Left cardiac atrium (tissue), 4 donors: Measurements from ENCODE around the gene ARID4B. TPM values are rescaled to one million over a fixed set of nuclear protein-coding genes. Genes with fewer than 3 reads are reported as not detected.

Source experiments
- ATAC-seq, 2 donors: fragments of 200-7000 bp; cut with Tn5 transposase; one replicate each; pipeline ENCODE4 v1.9.1; 2020; ENCODE audit warnings: mild to moderate bottlenecking in 2 of 2, moderate library complexity in 2 of 2
- DNase-seq: peaks from one replicate; pipeline ENCODE4 v3.0.0-alpha.2; 2020
- intact Hi-C, 2 donors: fragments of 100-400 bp; cut with DNase I; formaldehyde crosslinking; loops; one replicate each; pipeline versions ENCODE4 v1.14.1 to v1.15.1; 2022 to 2023
- total RNA-seq, 2 donors: library from RNA; stranded (reverse); fragmentation: NEBNext Ultra II Directional; extraction: Animal tissue kit (Norgen Biotek cat#: 25700); gene quantifications; one replicate each; pipeline ENCODE4 v1.2.1, GENCODE V29; 2021
- donor health status: DM: no; HTN: yes; CAD: no.
- donor health status: DM: no; HTN: yes; CAD: no; lungs with severe emphysema.
- donor health status: DM: yes; HTN: yes; CAD: no.
- donor health status: Dilated cardiomyopathy.

ARID4B gene
- total RNA-seq, 2 donors from 2014 or later = 17.6 to 19.3 TPM

DNA sequence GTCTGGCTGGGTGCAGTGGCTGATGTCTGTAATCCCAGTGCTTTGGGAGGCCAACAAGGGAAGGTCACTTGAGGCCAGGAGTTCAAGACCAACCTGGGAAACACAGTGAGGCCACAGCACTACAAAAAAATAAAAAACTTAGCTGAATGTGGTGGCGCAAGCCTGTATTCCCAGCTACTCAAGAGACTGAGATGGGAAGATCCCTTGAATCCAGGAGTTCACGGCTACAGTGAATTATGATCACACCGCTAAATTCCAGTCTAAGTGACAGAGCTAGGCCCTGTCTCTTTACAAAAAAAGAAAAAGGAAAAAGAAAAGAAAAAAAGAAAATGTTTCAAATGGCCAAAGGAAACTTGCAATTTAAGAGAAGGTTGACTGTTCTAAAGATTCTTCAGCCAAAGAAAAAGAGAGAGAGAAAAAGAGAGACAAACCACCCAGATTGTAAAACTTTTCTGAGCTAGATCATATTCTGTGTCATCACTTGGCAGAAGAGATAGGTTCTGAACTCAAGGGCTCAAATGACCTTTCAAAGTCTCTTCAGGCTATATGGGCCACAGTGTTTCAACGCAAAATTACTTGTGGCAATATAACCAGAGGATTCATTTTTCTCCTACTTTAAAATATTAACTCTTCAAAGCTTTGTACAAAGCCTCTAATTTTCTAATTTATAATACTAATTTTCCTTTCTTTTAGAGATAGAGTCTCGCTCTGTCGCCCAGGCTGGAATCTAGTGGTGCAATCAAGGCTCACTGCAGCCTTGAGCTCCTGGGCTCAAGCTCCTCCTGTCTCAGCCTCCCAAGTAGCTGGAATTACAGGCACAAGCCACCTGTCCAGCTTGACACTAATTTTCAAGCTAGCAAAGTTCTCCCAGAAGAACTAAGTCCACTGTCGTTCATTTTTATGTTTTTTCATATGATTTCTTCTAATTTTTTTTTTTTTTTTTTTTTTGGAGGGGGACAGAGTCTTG lies 20.5 kb downstream of the ARID4B start:
- peak in 1 of 2 donors; percentile 56 for ATAC-seq
- no peak for DNase-seq
- intact Hi-C loops = no loop called here

DNA sequence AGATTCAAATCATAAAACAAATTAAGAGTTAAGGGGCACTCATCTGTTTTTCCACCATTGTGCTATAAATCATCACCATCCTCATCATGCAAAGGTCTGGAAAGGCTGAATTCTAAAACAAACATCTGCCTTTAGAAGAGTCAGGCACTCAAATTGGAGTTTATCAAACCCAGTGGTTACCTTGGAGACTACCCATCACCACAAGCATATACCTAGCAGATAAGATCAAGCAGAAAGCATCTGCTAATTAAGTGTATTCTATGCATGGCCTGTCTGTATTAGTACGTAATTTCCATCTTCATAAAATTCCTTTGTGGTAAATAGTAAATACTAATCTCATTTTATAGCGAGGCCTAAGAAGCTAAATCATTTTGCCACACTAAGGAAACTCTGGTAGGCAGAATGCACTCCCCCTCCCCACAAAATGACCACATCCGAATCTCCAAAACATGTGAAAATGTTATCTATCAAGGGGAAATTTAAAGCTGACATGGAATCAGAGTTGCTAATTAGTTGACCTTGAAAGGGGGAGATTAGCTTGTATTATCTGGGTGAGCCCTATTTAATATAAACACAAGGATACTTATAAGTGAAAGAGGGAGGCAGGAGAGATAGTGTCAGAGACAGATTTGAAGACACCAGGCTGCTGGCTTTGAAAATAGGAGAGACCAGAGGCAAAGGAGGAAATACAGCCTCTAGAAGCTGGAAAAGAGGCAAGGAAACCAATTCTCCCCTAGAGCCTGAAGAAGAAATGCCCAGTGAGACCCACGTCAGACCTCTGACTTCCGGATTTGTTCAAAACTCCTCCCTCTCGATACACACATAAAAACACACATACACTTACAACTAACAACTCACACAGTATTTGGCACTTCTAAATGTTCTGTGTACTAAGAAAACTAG lies 23.2 kb downstream of the ARID4B start:
- DNase-seq (no peak), ATAC-seq (peak; percentile 30 to 58)
- intact Hi-C loops = no loop called here

DNA sequence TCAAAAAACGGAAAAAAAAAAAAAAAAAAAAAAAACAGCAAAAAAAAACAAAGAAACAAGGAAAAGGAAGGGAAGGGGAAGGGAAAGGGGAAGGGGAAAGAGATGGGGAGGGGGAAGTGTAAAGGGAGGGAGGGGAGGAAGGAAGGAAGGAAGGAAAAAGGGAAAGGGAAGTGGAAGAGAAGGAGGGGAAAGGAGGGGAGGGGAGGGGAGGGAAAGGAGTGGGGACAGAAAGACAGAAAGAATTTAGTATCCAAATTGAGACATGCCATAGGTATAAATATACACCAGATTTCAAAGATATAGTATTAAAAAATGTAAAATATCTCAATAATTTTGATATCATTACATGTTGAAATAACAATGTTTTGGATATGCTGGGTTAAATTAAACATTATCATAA lies 25.8 kb downstream of the ARID4B start:
- intact Hi-C loops = no loop called here
- ATAC-seq (no peak), DNase-seq (no peak)

DNA sequence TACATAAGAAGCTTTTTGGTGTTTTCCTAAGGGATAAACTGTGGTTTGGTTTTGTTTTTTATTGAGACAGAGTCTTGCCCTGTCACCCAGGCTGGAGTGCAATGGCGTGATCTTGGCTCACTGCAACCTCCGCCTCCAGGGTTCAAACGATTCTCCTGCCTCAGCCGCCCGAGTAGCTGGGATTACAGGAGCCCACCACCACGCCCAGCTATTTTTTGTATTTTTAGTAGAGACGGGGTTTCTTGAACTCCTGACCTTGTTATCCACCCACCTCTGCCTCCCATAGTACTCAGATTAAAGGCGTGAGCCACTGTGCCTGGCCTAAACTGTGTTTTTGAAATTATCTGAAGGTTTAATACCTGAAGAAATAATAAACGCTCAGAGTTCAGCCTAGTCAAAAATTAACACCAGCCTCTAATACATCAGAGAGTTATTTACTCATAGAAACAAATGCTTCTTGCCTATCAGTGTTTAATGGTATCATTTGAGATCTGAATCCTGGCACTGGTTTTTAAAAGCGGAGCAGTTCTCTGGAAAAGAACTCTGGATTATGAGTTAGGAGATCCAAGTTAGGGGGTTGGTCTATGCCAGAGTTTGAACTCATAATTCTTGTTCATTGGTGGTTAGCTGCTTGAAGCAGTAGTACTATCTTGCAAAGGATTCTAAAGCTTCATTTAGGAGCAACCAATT lies 28.7 kb downstream of the ARID4B start:
- ATAC-seq (no peak), DNase-seq (no peak)
- intact Hi-C loops = no loop called here

DNA sequence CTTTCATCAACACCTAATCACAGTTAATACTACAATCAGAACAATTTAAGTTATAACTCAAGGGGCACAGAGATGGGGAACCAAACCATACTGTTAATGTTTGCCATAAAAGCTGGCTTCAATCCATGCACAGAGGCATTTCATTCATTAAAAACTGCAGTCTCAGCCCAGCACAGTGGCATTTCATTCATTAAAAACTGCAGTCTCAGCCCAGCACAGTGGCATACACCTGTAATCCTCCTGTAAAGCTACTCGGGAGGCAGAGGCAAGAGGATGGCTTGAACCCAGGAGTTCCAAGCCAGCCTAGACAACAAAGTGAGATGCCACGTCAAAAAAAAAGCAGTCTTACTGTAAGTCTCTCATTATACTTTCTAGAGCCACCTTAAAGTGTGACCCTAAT lies 29.2 kb downstream of the ARID4B start:
- DNase-seq (no peak), ATAC-seq (no peak)
- intact Hi-C loops = no loop called here

DNA sequence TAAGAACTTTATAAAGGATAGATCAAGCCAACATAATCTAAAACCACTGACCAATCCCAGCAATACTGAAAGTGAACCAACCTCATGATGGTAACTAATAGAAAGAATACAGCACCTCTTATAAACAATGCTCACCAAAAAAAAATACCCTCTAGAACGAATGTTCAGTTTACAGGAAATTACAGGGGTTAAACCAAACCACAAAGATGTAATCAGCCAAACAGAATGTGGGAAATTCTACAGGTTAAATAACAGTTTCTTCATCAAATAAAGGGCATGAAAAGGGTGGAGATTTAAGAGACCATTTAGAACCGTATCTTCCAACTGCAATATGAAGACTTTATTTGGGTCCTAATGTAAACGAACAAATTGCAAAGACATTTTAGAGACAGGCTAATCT lies 30.4 kb downstream of the ARID4B start:
- DNase-seq = no peak
- ATAC-seq = no peak
- intact Hi-C loops = no loop called here

DNA sequence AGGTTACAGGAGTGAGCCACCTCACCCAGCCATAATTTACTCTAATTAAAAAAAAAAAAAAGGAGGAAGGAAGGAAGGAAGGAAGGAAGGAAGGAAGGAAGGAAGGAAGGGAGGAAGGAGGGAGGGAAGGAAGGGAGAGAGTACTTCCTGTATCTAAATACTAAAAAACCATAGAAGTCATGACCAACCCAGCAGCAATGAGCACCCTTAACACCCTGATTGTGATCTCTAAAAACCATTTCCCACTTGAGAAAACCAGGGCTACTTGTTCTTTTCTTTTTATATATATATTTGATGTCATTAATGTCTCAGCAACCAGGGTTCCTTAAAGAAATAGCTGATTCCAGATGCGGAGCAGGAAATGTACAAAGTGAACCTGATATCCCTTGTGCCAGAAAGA lies 31.2 kb downstream of the ARID4B start:
- no peak for ATAC-seq
- intact Hi-C loops = no loop called here
- DNase-seq = no peak

DNA sequence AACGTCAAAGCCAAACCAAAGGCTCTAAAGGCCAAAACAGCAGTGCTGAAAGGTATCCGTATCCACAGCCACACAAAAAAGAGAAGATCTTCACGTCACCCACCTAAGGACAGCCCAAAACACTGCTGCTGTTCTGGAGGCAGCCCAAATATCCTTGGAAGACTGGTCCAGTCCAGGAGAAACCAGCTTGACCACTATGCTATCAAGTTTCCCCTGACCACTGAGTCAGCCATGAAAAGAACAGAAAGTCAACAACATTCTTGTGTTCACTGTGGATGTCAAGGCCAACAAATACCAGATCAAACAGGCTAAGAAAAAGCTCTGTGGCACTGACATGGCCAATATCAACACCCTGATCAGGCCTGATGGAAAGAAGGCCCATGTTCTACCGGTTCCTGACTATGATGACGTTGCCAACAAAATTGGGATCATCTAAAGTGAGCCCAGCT lies 32.1 kb downstream of the ARID4B start:
- ATAC-seq = peak in 1 of 2 donors; percentile 17
- intact Hi-C loops = no loop called here

DNA sequence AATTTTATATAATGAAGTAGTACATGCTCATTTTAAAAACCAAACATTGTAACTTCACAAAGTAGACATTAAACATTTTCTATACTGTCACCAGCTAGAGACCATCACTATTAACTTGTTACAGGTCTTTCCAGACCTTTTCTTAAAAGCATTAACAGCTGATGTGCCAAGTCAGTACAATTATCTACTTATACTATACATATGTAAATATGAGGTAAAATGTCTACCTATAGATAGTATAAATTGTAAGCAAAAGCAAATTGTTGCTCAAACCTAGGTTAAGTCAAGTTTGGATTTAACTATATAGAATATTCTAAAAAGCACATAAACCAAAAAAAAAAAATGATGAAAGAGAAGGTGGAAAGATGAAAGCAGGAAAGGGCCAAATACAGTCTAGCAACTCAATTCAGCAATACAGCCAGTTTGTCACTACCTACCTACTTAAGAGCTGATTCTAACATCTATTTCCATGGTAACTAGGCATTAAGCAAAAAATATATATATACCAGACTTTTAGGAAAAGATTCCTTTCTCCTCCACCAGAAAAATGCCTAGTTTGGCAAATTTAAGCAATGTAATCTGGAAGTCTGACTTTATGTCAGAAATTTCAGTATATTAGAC lies 34.5 kb downstream of the ARID4B start:
- no peak for ATAC-seq
- DNase-seq = no peak
- intact Hi-C loops = no loop called here

More for the DNA sequence above, 32.1 kb downstream of the ARID4B start:
- DNase-seq = no peak

DNA sequence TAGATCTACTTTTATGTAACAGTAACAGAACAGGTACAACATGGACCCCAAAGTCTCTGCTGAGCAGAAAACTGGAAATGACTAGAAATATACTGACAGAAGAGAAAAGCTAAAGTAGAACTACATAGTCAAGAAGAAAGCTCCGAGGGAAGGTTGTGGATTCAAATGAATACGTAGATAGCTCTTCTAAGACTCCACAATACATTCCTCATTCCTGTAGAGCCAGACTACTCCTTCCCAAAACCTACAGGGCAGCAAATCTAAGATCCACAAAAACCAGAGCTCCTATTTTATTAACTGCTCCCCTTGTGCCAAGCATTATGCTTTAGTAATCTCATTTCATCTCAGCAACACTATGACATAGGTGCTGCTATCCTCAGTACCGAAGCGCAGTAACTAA lies 35.2 kb downstream of the ARID4B start:
- intact Hi-C loops = no loop called here
- no peak for ATAC-seq
- no peak for DNase-seq

DNA sequence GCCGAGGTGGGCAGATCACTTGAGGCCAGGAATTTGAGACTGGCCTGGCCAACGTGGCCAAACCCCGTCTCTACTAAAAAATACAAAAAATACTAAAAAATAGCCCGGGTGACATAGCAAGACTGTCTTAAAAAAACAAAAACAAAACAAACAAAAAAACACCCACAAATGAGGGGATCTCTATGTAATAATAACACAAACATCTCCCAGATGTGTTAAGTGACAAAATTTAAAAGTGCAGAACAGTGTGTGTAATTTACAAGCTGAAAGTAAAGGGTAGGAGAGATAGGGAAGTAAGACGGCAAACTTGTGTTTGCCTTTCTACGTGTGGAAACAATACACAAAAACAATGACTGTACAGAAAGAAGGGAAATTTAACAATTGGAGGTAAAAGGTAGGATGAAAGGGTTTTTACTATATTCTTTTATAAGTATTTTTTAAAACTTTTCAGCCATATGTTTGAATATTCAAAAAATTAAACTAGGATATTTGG lies 36.3 kb downstream of the ARID4B start:
- DNase-seq (no peak), ATAC-seq (no peak)
- intact Hi-C loops = no loop called here

DNA sequence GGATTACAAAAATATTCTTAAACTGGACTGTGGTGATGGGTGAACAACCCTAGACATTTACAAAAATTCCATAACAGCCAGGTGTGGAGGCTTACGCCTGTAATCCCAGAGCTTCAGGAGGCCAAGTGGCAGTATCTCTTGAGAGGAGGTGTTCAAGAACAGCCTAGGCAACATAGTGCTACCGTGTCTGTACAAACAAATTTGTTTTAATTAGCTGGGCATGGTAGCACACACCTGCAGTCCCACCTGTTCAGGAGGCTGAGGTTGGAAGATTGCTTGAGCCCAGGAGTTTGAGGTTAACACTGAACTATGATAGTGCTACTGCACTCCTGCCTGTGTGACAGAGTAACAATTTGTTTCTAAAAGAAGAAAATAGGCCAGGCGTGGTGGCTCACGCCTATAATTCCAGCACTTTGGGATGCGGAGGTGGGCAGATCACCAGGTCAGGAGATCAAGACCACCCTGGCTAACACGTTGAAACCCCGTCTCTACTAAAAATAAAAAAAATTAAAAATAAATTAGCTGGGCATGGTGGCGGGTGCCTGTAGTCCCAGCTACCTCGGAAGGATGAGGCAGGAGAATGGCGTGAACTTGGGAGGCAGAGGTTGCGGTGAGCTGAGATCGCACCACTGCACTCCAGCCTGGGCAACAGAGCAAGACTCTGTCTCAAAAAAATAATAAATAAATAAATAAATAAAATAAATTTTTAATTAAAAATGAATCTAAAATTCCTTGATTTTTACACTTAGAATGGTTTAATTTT lies 37.1 kb downstream of the ARID4B start:
- no peak for ATAC-seq
- intact Hi-C loops = no loop called here
- DNase-seq = no peak

DNA sequence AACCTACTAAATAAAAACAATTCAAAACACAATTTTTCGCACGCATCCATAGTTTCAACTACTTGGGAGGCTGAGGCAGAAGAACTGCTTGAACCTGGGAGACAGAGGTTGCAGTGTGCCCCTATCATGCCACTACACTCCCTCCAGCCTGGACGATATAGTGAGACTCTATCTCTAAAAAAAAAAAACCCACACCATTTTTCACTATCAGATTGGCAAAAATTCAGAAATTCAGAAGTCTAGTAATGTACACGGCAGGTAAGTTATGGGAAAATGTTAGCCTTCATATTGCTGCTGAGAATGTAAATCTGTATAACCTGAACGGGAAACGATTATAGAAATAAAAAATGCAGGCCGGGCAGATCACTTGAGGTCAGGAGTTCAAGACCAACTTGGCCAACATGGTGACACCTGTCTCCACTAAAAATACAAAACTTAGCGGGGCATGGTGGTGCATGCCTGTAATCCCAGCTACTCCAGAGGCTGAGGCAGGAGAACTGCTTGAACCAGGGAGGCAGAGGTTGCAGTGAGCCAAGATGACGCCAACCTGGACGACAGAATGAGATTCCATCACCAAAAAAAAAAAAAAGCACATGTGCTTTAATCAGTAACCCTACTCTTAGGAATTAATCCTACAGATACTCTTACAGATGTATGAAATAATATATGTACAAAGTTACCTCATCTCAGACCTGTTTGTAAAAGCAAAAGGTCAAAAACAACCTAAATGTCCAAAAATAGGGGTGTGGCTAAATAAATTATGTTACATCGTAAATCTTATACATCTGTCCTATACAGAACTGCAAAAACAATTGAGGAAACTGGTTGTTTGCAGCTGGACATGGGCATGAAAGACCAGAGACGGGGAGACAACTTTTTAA lies 37.9 kb downstream of the ARID4B start:
- ATAC-seq = no peak
- intact Hi-C loops = no loop called here
- no peak for DNase-seq

DNA sequence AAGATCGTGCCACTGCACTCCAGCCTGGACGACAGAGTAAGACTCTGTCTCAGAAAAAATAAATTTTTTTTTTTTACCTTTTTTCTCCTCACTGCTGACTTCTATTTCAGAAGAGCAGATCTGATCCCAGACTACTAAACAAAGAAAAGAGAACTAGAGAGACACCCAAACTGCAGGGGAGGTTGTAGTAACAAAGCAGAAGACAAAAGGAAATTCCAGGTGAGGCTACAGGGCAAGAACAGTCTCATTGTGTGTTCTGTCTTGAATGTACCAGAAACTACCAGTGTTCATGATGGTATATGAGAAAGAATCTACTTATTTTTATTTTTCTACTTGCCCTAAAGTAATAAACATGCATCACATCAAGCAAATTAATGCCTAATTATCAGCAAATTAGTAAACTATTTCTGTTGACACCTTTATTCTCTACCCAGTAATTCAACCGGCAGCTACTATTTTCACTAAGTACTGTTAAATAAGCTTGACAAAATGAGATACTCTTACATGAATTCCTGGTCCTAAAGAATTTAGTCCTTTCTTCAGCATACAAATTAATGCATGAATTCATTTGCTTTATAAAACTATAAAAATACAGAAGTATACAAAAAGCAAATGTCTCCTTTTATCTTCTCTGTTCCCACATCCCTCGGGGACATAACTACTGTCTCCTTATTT lies 40.6 kb downstream of the ARID4B start:
- ATAC-seq = no peak
- DNase-seq = no peak
- intact Hi-C loops = no loop called here

DNA sequence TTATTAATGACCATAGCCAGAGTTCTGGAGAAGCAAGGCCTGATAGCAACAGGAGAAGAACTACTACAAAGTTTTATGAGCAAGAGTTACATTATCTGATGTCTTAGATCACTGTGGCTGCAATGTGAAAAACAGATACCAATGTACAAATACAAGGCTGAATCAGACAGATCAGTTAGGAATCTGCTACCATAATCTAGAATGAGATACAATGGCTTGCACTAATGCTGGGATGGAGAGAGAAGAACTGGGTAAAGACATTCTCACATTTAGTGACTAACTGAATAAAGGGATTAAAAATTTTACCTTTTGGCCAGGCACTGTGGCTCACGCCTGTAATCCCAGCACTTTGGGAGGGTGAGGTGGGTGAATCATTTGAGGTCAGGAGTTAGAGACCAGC lies 41.3 kb downstream of the ARID4B start:
- intact Hi-C loops = no loop called here
- DNase-seq = no peak
- no peak for ATAC-seq

DNA sequence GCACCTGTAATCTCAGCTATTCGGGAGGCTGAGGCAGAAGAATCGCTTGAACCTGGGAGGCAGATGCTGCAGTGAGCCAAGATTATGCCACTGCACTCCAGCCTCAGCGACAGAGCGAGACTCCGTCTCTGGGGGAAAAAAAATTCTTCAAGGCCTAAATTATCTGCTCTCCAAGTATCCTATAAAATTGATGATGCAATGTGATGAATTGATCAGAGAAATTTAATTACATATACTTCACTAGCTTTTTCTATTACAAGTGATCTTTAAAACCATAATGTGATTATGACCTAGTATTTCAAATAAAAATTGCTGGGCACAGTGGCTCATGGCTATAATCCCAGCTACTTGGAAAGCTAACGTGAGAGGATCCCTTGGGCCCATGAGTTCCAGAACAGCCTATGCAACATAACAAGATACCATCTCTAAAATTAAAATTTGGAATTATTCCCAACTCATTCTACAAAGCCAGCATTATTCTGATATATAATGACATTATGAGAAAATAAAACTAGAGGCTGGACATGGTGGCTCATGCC lies 43.7 kb downstream of the ARID4B start:
- intact Hi-C loops = no loop called here
- no peak for ATAC-seq
- no peak for DNase-seq
